ENCODE results near the gene VSTM2L.

The VSTM2L gene

DNA sequence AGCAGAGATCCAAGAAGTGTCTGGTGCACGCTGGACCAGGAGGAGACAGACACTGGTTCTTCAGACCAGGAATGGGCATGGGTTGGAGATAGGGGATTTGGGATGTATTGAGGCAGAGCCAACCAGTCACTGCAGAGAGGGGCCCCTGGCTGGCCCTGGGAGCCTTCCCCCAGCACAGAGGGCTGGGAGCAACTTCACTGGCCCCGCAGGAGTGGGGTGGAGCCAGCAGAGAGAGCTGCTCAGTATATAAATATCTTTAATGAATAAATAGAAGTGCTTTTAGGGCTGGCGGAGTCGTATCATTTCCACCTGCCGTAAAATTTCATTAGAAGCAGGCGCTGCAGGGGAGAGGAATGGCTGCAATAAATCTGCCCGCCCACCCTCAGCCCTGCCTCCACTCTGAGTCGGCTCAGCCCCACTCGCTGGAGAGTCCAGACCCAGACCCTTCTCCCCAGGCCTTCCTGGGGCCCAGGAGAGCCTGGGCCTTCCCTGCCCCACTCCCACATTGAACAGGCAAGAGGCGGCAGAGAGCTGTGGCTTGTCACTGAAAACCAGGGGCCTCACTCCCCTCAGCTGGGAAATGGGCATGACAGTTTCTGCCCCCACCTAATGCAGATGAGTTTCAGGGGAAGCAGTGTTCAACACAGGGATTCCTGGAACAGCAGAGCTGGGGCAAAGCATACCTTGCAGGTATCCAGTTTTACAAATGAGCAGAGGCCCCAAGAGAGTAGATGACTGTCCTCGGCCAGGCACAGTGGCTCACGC, 23.9 kb upstream of the VSTM2L start:
- no peak for TF ChIP-seq CTCF (IDR thresholded peaks at IDR 0.05; ENCODE audit: low read depth, low read length)
- DNase-seq (ENCODE audit: low read depth in 2 of 2) = no peak
- H3K4me3 ChIP-seq (replicated peaks in 1 of 2; ENCODE audit: low read depth in 2 of 2, low read length in 2 of 2) = no peak overlapping the region

DNA sequence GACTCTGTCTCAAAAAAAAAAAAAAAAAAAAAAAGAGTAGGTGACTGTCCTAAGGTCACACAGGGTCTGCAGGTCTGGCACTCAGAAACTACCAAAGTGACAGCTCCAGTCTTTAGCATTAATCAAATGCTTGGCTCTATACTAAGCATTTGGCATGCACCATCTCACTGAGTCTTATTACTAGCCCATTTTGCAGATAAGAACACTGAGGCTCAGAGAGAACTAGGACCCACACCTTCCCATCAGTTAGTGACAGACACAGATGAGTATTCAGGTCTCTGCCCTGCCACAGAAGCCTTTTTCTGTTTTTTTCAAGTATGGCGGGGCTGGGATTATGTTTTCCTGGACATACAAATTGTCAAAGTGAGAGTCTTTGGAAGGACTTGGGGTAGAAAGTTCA, 23.1 kb upstream of the VSTM2L start:
- no peak for TF ChIP-seq CTCF (IDR thresholded peaks at IDR 0.05; ENCODE audit: low read depth, low read length)
- DNase-seq (ENCODE audit: low read depth in 2 of 2) = no peak
- H3K4me3 ChIP-seq (replicated peaks in 1 of 2; ENCODE audit: low read depth in 2 of 2, low read length in 2 of 2) = no peak overlapping the region

- DNase-seq (ENCODE audit: low read depth in 2 of 2) = peak; percentile 10 to 49
- TF ChIP-seq CTCF (IDR thresholded peaks at IDR 0.05; ENCODE audit: low read depth, low read length) = no peak
- H3K4me3 ChIP-seq (replicated peaks in 1 of 2; ENCODE audit: low read depth in 2 of 2, low read length in 2 of 2) = no peak overlapping the region
Measured at GRCh38 chr20:37880726-37881591, 22.0 kb upstream of the VSTM2L start.

DNA sequence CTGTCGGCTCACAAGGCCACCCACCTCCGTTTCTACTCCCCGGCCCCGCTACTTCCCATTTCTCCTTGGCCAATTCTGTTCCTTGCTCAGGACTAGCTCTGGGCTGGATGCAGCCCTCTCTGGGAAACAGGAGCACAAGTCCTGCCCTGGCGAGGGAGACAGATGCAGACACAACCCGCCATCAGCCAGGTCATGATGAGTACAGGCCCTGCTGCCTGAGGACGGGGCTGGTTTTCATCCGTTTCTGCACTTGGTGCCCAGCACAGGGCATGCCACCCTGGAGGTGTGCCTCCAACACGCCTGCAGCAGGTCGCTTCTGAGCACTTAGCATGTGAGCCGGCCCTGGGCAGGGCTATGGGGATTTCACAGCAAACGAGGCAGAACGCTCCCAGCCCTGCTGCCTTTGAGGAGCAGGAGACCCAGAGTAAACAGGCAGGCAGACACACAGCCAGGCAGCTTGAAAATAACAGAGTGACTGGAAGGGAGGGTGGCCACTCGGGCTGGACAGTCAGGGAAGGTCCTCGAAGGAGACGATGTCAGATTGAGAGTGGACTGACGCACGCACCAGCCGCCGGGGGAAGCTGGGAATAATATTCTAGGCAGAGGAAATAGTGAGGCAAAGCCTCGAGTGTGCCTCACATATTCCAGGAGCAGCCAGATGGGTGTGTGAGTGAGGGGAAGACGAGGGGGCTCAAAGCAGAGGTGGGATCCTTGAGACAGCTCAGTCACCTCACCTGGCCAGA, 21.2 kb upstream of the VSTM2L start:
- no peak overlapping the region for H3K4me3 ChIP-seq (replicated peaks in 1 of 2; ENCODE audit: low read depth in 2 of 2, low read length in 2 of 2)
- no peak for TF ChIP-seq CTCF (IDR thresholded peaks at IDR 0.05; ENCODE audit: low read depth, low read length)

GRCh38 chr20:37882961-37883712, 19.8 kb upstream of the VSTM2L start:
- no peak for TF ChIP-seq CTCF (IDR thresholded peaks at IDR 0.05; ENCODE audit: low read depth, low read length)
- no peak for DNase-seq (ENCODE audit: low read depth in 2 of 2)
- H3K4me3 ChIP-seq (replicated peaks in 1 of 2; ENCODE audit: low read depth in 2 of 2, low read length in 2 of 2) = no peak overlapping the region

More for the DNA sequence above, 21.2 kb upstream of the VSTM2L start:
- no peak for DNase-seq (ENCODE audit: low read depth in 2 of 2)

- no peak overlapping the region for H3K4me3 ChIP-seq (replicated peaks in 1 of 2; ENCODE audit: low read depth in 2 of 2, low read length in 2 of 2)
- no peak for DNase-seq (ENCODE audit: low read depth in 2 of 2)
- TF ChIP-seq CTCF (IDR thresholded peaks at IDR 0.05; ENCODE audit: low read depth, low read length) = no peak
Measured at GRCh38 chr20:37885042-37885441, 17.9 kb upstream of the VSTM2L start.

Measured in cardiac fibroblast (primary cell).